Loucy (cell line): ENCODE results near the gene USP1.

ENCODE experiments used
- H2AFZ ChIP-seq: fragments of 200-600 bp; sonication (generic); 2 replicates; pipeline ENCODE4 v1.6.0; 2016; ENCODE audit warnings: antibody characterized with exemption, mild to moderate bottlenecking, low read length, moderate library complexity
- H3F3A ChIP-seq: fragments of 200-600 bp; 2 replicates; pipeline ENCODE4 v1.6.0; 2016; ENCODE audit warnings: antibody characterized with exemption, low read depth, mild to moderate bottlenecking
- H3K27me3 ChIP-seq: fragments of 200-600 bp; sonication (generic); 2 replicates; pipeline ENCODE4 v1.6.1; 2014; ENCODE audit warnings: low read length, mild to moderate bottlenecking; ENCODE audit not compliant: insufficient read depth, poor library complexity, severe bottlenecking
- H3K36me3 ChIP-seq: fragments of 200-600 bp; sonication (generic); 2 replicates; pipeline ENCODE4 v1.6.1; 2016; ENCODE audit warnings: low read length; ENCODE audit not compliant: insufficient read depth
- H3K4me1 ChIP-seq: fragments of 200-600 bp; sonication (generic); 2 replicates; pipeline ENCODE4 v1.5.1; 2014; ENCODE audit warnings: low read length, mild to moderate bottlenecking; ENCODE audit not compliant: insufficient read depth, poor library complexity, severe bottlenecking
- H3K4me2 ChIP-seq: fragments of 200-600 bp; sonication (generic); 2 replicates; pipeline ENCODE4 v1.6.0; 2014; ENCODE audit warnings: antibody characterized with exemption, low read length, low read depth, mild to moderate bottlenecking; ENCODE audit not compliant: poor library complexity, severe bottlenecking
- H3K4me3 ChIP-seq: fragments of 200-600 bp; sonication (generic); 2 replicates; pipeline ENCODE4 v1.5.1; 2014; ENCODE audit warnings: low read length, mild to moderate bottlenecking, mixed read lengths; ENCODE audit not compliant: poor library complexity, severe bottlenecking
- H3K79me2 ChIP-seq: fragments of 200-600 bp; sonication (generic); 2 replicates; pipeline ENCODE4 v1.6.1; 2014; ENCODE audit warnings: low read length; ENCODE audit not compliant: insufficient read depth
- H3K9ac ChIP-seq: fragments of 200-600 bp; sonication (generic); 2 replicates; pipeline ENCODE4 v1.6.0; 2014; ENCODE audit warnings: mild to moderate bottlenecking, low read depth, low read length, moderate library complexity; ENCODE audit not compliant: poor library complexity, severe bottlenecking
- H3K9me2 ChIP-seq: fragments of 200-600 bp; sonication (generic); replicated peaks from 2 replicates; pipeline ENCODE4 v1.6.1; 2016; ENCODE audit warnings: low read depth, low read length, mixed read lengths
- H3K9me3 ChIP-seq: fragments of 200-600 bp; sonication (generic); 2 replicates; pipeline ENCODE4 v1.6.1; 2014; ENCODE audit warnings: mild to moderate bottlenecking, antibody characterized with exemption, low read length, low read depth; ENCODE audit not compliant: insufficient read depth
- H4K20me1 ChIP-seq: fragments of 200-600 bp; sonication (generic); 2 replicates; pipeline ENCODE4 v1.6.0; 2014; ENCODE audit warnings: antibody characterized with exemption, low read length, mild to moderate bottlenecking; ENCODE audit not compliant: insufficient read depth, poor library complexity, severe bottlenecking
- EZH2phosphoT487 ChIP-seq: fragments of 200-600 bp; IDR thresholded peaks from 2 replicates; pipeline ENCODE4 v1.6.1; 2018; ENCODE audit warnings: antibody characterized with exemption, mild to moderate bottlenecking, moderate library complexity, borderline replicate concordance
- TF ChIP-seq, protein P1 (sequence below): fragments of 200-600 bp; sonication (generic); conservative IDR thresholded peaks from 2 replicates; pipeline ENCODE4 v1.5.1; 2014; ENCODE audit warnings: mild to moderate bottlenecking, antibody characterized with exemption, low read length

Gene USP1

DNA sequence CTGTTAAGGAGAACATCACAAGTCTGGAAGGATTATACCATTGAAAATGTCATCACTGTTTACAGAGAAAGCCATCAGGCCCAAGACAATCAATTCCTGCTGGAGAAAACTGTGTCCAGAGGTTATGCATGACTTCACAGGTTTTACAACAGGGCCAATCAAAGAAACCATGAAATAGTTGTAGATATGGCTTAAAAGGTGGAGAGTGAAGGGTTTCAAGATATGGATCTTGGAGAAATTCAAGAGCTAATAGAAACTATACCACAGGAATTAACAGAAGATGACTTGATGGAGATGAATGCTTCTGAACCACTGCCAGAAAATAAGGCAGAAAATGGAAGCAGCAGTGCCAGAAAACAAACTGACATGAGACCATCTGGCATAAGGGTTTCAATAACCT is 30.2 kb downstream of the USP1 start:
- peaks cover 23% of the 10 kb centered on the region for H3K36me3 ChIP-seq
- no peaks in the 10 kb centered on the region for H3K27me3 ChIP-seq
- no peak overlapping the region for H2AFZ ChIP-seq

DNA sequence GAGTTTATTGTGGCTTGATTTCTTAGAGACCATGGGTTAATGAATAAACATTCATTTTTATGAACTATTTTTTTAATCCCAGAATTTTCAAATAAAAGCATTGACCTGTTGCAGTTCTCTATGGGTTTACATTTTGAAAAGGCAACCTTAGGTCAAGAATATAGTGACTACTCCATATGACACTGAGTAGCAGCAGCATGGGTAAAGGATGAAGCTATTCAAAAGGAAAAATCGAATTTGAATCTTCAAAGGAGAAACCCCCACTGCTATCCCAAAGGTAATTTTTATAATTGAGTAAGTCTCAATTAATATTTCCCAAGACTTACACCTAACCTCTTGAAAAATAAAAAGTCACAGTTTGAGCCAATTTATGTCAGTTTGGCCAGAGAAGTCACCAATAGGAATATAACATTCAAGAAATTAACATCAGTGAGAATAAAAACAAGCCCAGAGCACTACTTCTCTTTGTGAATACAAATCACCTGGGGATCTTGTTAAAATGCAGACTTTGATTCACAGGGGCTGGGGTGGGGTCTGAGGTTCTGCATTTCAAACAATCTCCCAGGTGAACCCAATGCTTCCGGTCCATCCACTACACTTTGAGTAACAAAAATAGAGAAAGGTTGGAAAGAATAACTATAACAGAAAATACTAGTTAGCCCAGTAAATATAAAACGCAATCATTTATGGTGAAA is 39.8 kb downstream of the USP1 start:
- no peak overlapping the region for H3K4me2 ChIP-seq
- H3K36me3 ChIP-seq: peaks cover 35% of the 10 kb centered on the region
- H3K9me2 ChIP-seq: no peaks in the 10 kb centered on the region
- H3F3A ChIP-seq: no peaks in the 10 kb centered on the region
- no peaks in the 10 kb centered on the region for H4K20me1 ChIP-seq
- TF ChIP-seq, protein P1, sequence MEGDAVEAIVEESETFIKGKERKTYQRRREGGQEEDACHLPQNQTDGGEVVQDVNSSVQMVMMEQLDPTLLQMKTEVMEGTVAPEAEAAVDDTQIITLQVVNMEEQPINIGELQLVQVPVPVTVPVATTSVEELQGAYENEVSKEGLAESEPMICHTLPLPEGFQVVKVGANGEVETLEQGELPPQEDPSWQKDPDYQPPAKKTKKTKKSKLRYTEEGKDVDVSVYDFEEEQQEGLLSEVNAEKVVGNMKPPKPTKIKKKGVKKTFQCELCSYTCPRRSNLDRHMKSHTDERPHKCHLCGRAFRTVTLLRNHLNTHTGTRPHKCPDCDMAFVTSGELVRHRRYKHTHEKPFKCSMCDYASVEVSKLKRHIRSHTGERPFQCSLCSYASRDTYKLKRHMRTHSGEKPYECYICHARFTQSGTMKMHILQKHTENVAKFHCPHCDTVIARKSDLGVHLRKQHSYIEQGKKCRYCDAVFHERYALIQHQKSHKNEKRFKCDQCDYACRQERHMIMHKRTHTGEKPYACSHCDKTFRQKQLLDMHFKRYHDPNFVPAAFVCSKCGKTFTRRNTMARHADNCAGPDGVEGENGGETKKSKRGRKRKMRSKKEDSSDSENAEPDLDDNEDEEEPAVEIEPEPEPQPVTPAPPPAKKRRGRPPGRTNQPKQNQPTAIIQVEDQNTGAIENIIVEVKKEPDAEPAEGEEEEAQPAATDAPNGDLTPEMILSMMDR: no peak
- TF ChIP-seq EZH2phosphoT487: no peak
- no peaks in the 10 kb centered on the region for H3K79me2 ChIP-seq
- no peak overlapping the region for H3K4me3 ChIP-seq
- H3K9me3 ChIP-seq: no peaks in the 10 kb centered on the region
- H3K9ac ChIP-seq: no peak overlapping the region
- H2AFZ ChIP-seq: no peak overlapping the region
- H3K27me3 ChIP-seq: no peaks in the 10 kb centered on the region
- no peaks in the 10 kb centered on the region for H3K4me1 ChIP-seq

More for the DNA sequence above, 30.2 kb downstream of the USP1 start:
- no peaks in the 10 kb centered on the region for H3K4me1 ChIP-seq
- no peaks in the 10 kb centered on the region for H4K20me1 ChIP-seq
- no peak overlapping the region for H3K4me3 ChIP-seq
- no peak overlapping the region for H3K4me2 ChIP-seq
- TF ChIP-seq, protein P1: no peak
- no peak for TF ChIP-seq EZH2phosphoT487
- H3K9ac ChIP-seq: no peak overlapping the region
- no peaks in the 10 kb centered on the region for H3K9me2 ChIP-seq
- no peaks in the 10 kb centered on the region for H3K79me2 ChIP-seq
- H3F3A ChIP-seq: no peaks in the 10 kb centered on the region
- no peaks in the 10 kb centered on the region for H3K9me3 ChIP-seq

DNA sequence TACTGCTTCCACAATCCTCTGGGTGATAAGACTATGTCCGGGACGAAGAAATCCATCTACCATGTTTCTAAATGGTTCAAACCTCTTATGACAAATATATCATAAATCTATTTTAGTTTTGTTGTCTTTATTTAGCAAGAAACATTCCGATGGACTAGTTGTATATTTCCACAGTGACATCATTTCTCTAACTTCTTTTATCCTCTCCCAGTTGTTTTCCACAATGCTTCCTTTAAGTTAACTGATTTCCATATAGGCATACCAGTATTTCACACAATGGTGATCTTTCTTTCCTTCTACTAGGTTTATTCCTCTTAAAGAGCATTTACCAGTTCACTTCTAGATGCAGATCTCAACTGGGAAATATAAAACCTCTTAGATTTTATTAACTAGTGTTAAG is 44.8 kb downstream of the USP1 start:
- no peak overlapping the region for H3K9ac ChIP-seq
- H3K4me1 ChIP-seq: no peaks in the 10 kb centered on the region
- no peaks in the 10 kb centered on the region for H3K79me2 ChIP-seq
- H3K4me3 ChIP-seq: no peak overlapping the region
- no peak overlapping the region for H2AFZ ChIP-seq
- no peaks in the 10 kb centered on the region for H3F3A ChIP-seq
- TF ChIP-seq EZH2phosphoT487: no peak
- TF ChIP-seq, protein P1: no peak
- 0 out of 2 replicates have a peak, but pooled peaks cover 8% of the 10 kb centered on the region for H3K36me3 ChIP-seq
- H3K27me3 ChIP-seq: no peaks in the 10 kb centered on the region
- no peaks in the 10 kb centered on the region for H4K20me1 ChIP-seq
- no peak overlapping the region for H3K4me2 ChIP-seq
- no peaks in the 10 kb centered on the region for H3K9me2 ChIP-seq
- H3K9me3 ChIP-seq: no peaks in the 10 kb centered on the region
